Neural cell (in vitro differentiated cells): Measurements from ENCODE around the gene EEPD1. TPM values are rescaled to one million over a fixed set of nuclear protein-coding genes. Genes with fewer than 3 reads are reported as not detected.

ENCODE experiments used
- H2AFZ ChIP-seq: fragments of 200-600, 300-800 bp; sonication (generic), shearing (Covaris generic); 2 replicates; pipeline ENCODE4 v1.6.0; 2014; ENCODE audit warnings: low read depth, mild to moderate bottlenecking, antibody characterized with exemption, low read length, moderate library complexity
- H3F3A ChIP-seq: fragments of 200-600 bp; shearing (Covaris generic); 2 replicates; pipeline ENCODE4 v1.6.1; 2016; ENCODE audit warnings: mild to moderate bottlenecking, moderate library complexity, mixed read lengths, antibody characterized with exemption, low read length; ENCODE audit not compliant: insufficient read depth, poor library complexity, severe bottlenecking
- H3K27ac ChIP-seq: fragments of 200-600, 300-800 bp; sonication (generic), shearing (Covaris generic); 2 replicates; pipeline ENCODE4 v1.5.1; 2014; ENCODE audit warnings: mild to moderate bottlenecking, low read length, moderate library complexity
- H3K27me3 ChIP-seq: fragments of 300-800, 200-600 bp; sonication (generic), shearing (Covaris generic); 2 replicates; pipeline ENCODE4 v1.6.0; 2014; ENCODE audit warnings: mild to moderate bottlenecking, low read depth, low read length, moderate library complexity; ENCODE audit not compliant: insufficient read depth
- H3K36me3 ChIP-seq: fragments of 300-800, 200-600 bp; sonication (generic), shearing (Covaris generic); 2 replicates; pipeline ENCODE4 v1.5.1; 2014; ENCODE audit warnings: mild to moderate bottlenecking, antibody characterized with exemption, low read length, moderate library complexity; ENCODE audit not compliant: insufficient read depth
- H3K4me2 ChIP-seq: fragments of 300-800, 200-600 bp; sonication (generic), shearing (Covaris generic); 2 replicates; pipeline ENCODE4 v1.6.0; 2014; ENCODE audit warnings: mild to moderate bottlenecking, low read length
- H3K4me3 ChIP-seq: fragments of 300-800, 200-600 bp; sonication (generic), shearing (Covaris generic); 2 replicates; pipeline ENCODE4 v1.5.1; 2014; ENCODE audit warnings: mild to moderate bottlenecking, low read length, moderate library complexity
- H3K79me2 ChIP-seq: fragments of 200-600 bp; shearing (Covaris generic); replicated peaks from 2 replicates; pipeline ENCODE4 v1.6.0; 2014; ENCODE audit warnings: mild to moderate bottlenecking, low read length, moderate library complexity; ENCODE audit not compliant: insufficient read depth
- H3K9ac ChIP-seq: fragments of 300-800, 200-600 bp; sonication (generic), shearing (Covaris generic); 2 replicates; pipeline ENCODE4 v1.6.1; 2016; ENCODE audit warnings: mild to moderate bottlenecking, low read length, mixed read lengths
- H3K9me2 ChIP-seq: fragments of 200-600 bp; shearing (Covaris generic); 2 replicates; pipeline ENCODE4 v1.6.1; 2016; ENCODE audit warnings: mild to moderate bottlenecking, low read length, mixed read lengths; ENCODE audit not compliant: insufficient read depth
- H3K9me3 ChIP-seq: fragments of 200-600, 300-800 bp; sonication (generic), shearing (Covaris generic); 2 replicates; pipeline ENCODE4 v1.6.1; 2016; ENCODE audit warnings: mild to moderate bottlenecking, mixed run types, low read length, moderate library complexity, mixed read lengths
- H4K20me1 ChIP-seq: fragments of 200-600 bp; shearing (Covaris generic); 2 replicates; pipeline ENCODE4 v1.6.1; 2016; ENCODE audit warnings: mild to moderate bottlenecking, mixed run types; ENCODE audit not compliant: insufficient read depth
- CTCF ChIP-seq: fragments of 450-650 bp; IDR thresholded peaks from 2 replicates; pipeline ENCODE4 v1.5.1; 2014; ENCODE audit warnings: antibody characterized with exemption, mild to moderate bottlenecking, moderate library complexity; ENCODE audit not compliant: poor library complexity, severe bottlenecking
- EP300 ChIP-seq: fragments of 450-650 bp; conservative IDR thresholded peaks from 2 replicates; pipeline ENCODE4 v1.6.1; 2014; ENCODE audit warnings: antibody characterized with exemption, mild to moderate bottlenecking, moderate library complexity; ENCODE audit not compliant: poor library complexity, severe bottlenecking
- EZH2 ChIP-seq: fragments of 200-600, 300-800 bp; shearing (Covaris generic), sonication (generic); IDR thresholded peaks from 2 replicates; pipeline ENCODE4 v1.6.1; 2014; ENCODE audit warnings: antibody characterized with exemption, low read length, borderline replicate concordance, mild to moderate bottlenecking; ENCODE audit not compliant: insufficient read depth, poor library complexity, severe bottlenecking
- MXI1 ChIP-seq: fragments of 450-650 bp; conservative IDR thresholded peaks from 2 replicates; pipeline ENCODE4 v1.6.1; 2014; ENCODE audit warnings: antibody characterized with exemption, mild to moderate bottlenecking; ENCODE audit not compliant: poor library complexity, severe bottlenecking
- POLR2AphosphoS5 ChIP-seq: IDR thresholded peaks from 2 replicates; pipeline ENCODE4 v1.6.1; 2012
- RAD21 ChIP-seq: fragments of 450-650 bp; conservative IDR thresholded peaks from 2 replicates; pipeline ENCODE4 v1.6.1; 2014; ENCODE audit warnings: antibody characterized with exemption, mild to moderate bottlenecking, moderate library complexity
- SMC3 ChIP-seq: fragments of 450-650 bp; conservative IDR thresholded peaks from 2 replicates; pipeline ENCODE4 v1.6.1; 2014; ENCODE audit warnings: antibody characterized with exemption, mild to moderate bottlenecking, moderate library complexity; ENCODE audit not compliant: poor library complexity
- TAF1 ChIP-seq: IDR thresholded peaks from 2 replicates; pipeline ENCODE4 v1.6.1; 2012; ENCODE audit warnings: low read depth
- polyA plus RNA-seq: library from polyadenylated mRNA; depleted of rRNA; stranded (reverse); fragments of >200 nt; gene quantifications from 2 replicates; pipeline ENCODE4 v1.2.3, GENCODE V29; 2014
- TF ChIP-seq, protein P1 (sequence below): IDR thresholded peaks from 2 replicates; pipeline ENCODE4 v1.6.1; 2012; ENCODE audit warnings: borderline replicate concordance

EEPD1 gene
- polyA plus RNA-seq, 1 donor from 2014 or later = 4.2 TPM

DNA sequence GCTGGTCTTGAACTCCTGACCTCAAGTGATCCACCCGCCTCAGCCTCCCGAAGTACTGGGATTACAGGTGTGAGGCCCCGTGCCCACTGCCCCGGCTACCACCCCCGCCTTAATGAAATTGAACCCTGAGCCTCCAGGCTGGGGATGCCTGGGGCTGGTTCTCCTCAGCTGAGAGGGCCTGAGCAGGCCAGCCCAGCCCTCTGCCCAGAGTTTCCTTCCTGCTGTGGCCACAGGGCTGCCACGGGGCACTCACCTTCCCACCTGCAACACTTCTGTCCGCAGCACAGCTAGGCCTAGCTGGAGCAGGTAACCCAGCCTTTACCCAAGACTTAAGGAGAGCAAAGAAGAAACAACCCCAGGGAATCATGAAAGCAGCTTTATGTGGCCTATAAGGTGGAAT, 158.5 kb downstream of the EEPD1 start:
- TF ChIP-seq CTCF = no peak
- TF ChIP-seq, protein P1, sequence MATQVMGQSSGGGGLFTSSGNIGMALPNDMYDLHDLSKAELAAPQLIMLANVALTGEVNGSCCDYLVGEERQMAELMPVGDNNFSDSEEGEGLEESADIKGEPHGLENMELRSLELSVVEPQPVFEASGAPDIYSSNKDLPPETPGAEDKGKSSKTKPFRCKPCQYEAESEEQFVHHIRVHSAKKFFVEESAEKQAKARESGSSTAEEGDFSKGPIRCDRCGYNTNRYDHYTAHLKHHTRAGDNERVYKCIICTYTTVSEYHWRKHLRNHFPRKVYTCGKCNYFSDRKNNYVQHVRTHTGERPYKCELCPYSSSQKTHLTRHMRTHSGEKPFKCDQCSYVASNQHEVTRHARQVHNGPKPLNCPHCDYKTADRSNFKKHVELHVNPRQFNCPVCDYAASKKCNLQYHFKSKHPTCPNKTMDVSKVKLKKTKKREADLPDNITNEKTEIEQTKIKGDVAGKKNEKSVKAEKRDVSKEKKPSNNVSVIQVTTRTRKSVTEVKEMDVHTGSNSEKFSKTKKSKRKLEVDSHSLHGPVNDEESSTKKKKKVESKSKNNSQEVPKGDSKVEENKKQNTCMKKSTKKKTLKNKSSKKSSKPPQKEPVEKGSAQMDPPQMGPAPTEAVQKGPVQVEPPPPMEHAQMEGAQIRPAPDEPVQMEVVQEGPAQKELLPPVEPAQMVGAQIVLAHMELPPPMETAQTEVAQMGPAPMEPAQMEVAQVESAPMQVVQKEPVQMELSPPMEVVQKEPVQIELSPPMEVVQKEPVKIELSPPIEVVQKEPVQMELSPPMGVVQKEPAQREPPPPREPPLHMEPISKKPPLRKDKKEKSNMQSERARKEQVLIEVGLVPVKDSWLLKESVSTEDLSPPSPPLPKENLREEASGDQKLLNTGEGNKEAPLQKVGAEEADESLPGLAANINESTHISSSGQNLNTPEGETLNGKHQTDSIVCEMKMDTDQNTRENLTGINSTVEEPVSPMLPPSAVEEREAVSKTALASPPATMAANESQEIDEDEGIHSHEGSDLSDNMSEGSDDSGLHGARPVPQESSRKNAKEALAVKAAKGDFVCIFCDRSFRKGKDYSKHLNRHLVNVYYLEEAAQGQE = no peak
- no peak for TF ChIP-seq POLR2AphosphoS5
- no peak for TF ChIP-seq MXI1
- TF ChIP-seq SMC3 = no peak
- TF ChIP-seq EP300 = no peak
- TF ChIP-seq TAF1 = no peak
- no peak for TF ChIP-seq RAD21
- no peak for TF ChIP-seq EZH2
- no peaks in the 10 kb centered on the region for H3K79me2 ChIP-seq

DNA sequence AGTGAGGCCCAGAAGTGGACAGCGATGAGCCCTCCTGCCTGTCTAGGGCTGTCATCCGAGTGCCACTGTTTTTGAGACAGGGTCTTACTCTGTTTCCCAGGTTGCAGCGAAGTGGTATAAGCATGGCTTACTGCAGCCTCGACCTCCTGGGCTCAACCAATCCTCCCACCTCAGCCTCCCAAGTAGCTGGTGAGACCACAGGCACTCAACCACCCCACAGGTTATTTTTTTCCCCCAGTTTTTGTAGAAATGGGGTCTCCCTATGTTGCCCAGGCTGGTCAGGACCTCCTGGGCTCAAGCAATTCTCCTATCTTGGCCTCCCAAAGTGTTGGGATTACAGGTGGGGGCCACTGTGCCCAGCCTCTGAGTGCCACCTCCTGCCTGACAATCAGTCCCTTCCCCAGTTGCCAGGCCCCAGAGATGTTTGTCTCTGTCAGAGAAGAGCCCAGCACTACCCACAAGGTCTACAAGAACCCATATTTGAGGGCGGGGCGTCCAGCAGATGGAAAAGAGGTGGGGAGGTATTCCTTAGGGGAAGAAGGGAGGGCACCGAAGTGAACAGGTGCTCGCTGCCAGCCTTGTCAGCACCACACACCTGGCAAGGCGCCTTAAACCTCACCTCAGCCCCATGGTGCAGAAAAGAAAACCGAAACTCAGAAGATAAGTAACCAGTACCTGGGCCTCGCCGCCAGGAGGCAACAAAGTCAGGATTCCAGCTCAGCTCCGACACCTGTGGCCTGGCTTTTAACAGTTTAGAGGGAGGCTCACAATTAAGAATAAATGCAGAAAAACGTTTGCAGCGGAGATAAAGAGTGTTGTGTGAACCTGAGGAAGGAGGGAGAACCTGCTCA, 159.2 kb downstream of the EEPD1 start:
- Histone ChIP-seq H3K27me3 (no peaks in the 10 kb centered on the region), H3F3A (no peaks in the 10 kb centered on the region), H3K9ac (no peak overlapping the region), H2AFZ (no peak overlapping the region), H3K9me3 (no peaks in the 10 kb centered on the region), H3K9me2 (no peaks in the 10 kb centered on the region), H4K20me1 (no peaks in the 10 kb centered on the region), H3K79me2 (no peaks in the 10 kb centered on the region), H3K36me3 (no peaks in the 10 kb centered on the region), H3K4me2 (no peak overlapping the region), H3K4me3 (no peak overlapping the region), H3K27ac (no peak overlapping the region)
- TF ChIP-seq TAF1 (no peak), RAD21 (no peak), POLR2AphosphoS5 (no peak), CTCF (no peak), MXI1 (no peak), SMC3 (no peak), EP300 (no peak), EZH2 (no peak)
- TF ChIP-seq, protein P1 = no peak

More for the DNA sequence above, 158.5 kb downstream of the EEPD1 start:
- Histone ChIP-seq H3K9me3 (no peaks in the 10 kb centered on the region), H3K27me3 (no peaks in the 10 kb centered on the region), H3K4me2 (no peak overlapping the region), H3K36me3 (no peaks in the 10 kb centered on the region), H3F3A (no peaks in the 10 kb centered on the region), H3K9ac (no peak overlapping the region), H2AFZ (no peak overlapping the region), H4K20me1 (no peaks in the 10 kb centered on the region), H3K27ac (no peak overlapping the region), H3K4me3 (no peak overlapping the region), H3K9me2 (no peaks in the 10 kb centered on the region)
